ENCODE data around the gene NKAIN2.

GRCh38 chr6:124294574-124295200 is 491.0 kb downstream of the NKAIN2 start:
- TF ChIP-seq CTCF (IDR thresholded peaks at IDR 0.05) (no peak), POLR2AphosphoS5 (IDR thresholded peaks at IDR 0.05) (no peak)

All from breast epithelium (tissue), 3 donors.